HG02623 (cell line): ENCODE measurements around the gene LYRM1.
"Not testable (repeated sequence)": the region's sequence is repeated elsewhere in the genome, so short reads cannot be mapped to it uniquely, and the experiment has no call there.

Source experiments
- ATAC-seq: cut with Tn5 transposase; IDR thresholded peaks from one replicate; pipeline ENCODE4 v1.9.1; 2021; ENCODE audit warnings: moderate library complexity; ENCODE audit not compliant: unreplicated experiment

LYRM1 gene

GRCh38 chr16:20973201-20973600 lies 72.6 kb downstream of the LYRM1 start:
- not testable (repeated sequence) for ATAC-seq
